SK-N-SH (cell line): ENCODE results near the gene TMCO4.

ENCODE experiments used
- GATA2 ChIP-seq: sonication (generic); formaldehyde crosslinking; IDR thresholded peaks from 2 replicates; pipeline ENCODE4 v1.5.0; 2020; ENCODE audit warnings: mild to moderate bottlenecking, missing genetic modification reagents
- NFIC ChIP-seq: IDR thresholded peaks from 2 replicates; pipeline ENCODE4 v1.4.0; 2012; ENCODE audit warnings: borderline replicate concordance
- POLR2AphosphoS5 ChIP-seq: IDR thresholded peaks from 2 replicates; pipeline ENCODE4 v1.6.1; 2012; ENCODE audit warnings: low read depth, low read length
- RCOR1 ChIP-seq: fragments of 150-350 bp; IDR thresholded peaks from 2 replicates; pipeline ENCODE4 v1.6.1; 2017; ENCODE audit warnings: antibody characterized with exemption, low read length
- RFX5 ChIP-seq: IDR thresholded peaks from 2 replicates; pipeline ENCODE4 v1.6.1; 2012; ENCODE audit warnings: mild to moderate bottlenecking, improper control_type of control experiment, low read length
- SIN3A ChIP-seq: IDR thresholded peaks from 2 replicates; pipeline ENCODE4 v1.6.1; 2012; ENCODE audit warnings: low read depth, mild to moderate bottlenecking, low read length, moderate library complexity, borderline replicate concordance
- SMC3 ChIP-seq: IDR thresholded peaks from 2 replicates; pipeline ENCODE4 v1.6.1; 2012; ENCODE audit warnings: low read depth, low read length, improper control_type of control experiment
- TCF12 ChIP-seq: IDR thresholded peaks from 2 replicates; pipeline ENCODE4 v1.4.0; 2012
- YY1 ChIP-seq: IDR thresholded peaks from 2 replicates; pipeline ENCODE4 v1.4.0; 2012; ENCODE audit warnings: low read depth, mild to moderate bottlenecking
- TF ChIP-seq, protein P1 (sequence below): fragments of 200-600 bp; sonication (generic); IDR thresholded peaks from 2 replicates; pipeline ENCODE4 v1.6.1; 2017; ENCODE audit warnings: antibody characterized with exemption, mild to moderate bottlenecking, moderate library complexity
- TF ChIP-seq, protein P2 (sequence below): IDR thresholded peaks from 2 replicates; pipeline ENCODE4 v1.4.0; 2012; ENCODE audit warnings: low read depth, borderline replicate concordance
- TF ChIP-seq, protein P3 (sequence below): IDR thresholded peaks from 2 replicates; pipeline ENCODE4 v1.6.1; 2012; ENCODE audit warnings: mild to moderate bottlenecking, low read depth, low read length, moderate library complexity

DNA sequence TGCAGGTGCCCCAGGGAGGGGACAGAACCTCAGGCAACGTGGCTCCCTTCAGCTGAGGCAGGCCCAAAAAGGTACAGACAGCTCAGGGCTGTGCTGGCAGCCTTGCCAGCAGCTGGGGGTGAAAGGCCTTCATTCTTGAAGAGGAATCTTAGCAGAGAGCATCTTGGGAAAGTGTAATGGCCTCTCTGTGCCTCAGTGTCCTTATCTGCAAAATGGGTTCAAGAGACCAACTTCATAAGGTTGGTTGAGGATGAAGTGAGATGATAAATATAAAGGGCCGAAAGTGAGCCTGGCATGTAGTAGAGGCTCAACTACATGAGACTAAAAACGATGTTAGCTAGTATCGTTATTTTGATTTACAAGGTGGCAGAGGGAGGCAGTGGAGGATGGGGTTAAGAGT is 26.2 kb downstream of the TMCO4 start:
- TF ChIP-seq, protein P1, sequence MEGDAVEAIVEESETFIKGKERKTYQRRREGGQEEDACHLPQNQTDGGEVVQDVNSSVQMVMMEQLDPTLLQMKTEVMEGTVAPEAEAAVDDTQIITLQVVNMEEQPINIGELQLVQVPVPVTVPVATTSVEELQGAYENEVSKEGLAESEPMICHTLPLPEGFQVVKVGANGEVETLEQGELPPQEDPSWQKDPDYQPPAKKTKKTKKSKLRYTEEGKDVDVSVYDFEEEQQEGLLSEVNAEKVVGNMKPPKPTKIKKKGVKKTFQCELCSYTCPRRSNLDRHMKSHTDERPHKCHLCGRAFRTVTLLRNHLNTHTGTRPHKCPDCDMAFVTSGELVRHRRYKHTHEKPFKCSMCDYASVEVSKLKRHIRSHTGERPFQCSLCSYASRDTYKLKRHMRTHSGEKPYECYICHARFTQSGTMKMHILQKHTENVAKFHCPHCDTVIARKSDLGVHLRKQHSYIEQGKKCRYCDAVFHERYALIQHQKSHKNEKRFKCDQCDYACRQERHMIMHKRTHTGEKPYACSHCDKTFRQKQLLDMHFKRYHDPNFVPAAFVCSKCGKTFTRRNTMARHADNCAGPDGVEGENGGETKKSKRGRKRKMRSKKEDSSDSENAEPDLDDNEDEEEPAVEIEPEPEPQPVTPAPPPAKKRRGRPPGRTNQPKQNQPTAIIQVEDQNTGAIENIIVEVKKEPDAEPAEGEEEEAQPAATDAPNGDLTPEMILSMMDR, result no peak
- TF ChIP-seq NFIC, result no peak
- TF ChIP-seq RFX5, result no peak
- no peak for TF ChIP-seq TCF12
- TF ChIP-seq GATA2, result no peak
- TF ChIP-seq RCOR1, result no peak
- TF ChIP-seq YY1, result no peak
- TF ChIP-seq POLR2AphosphoS5, result no peak
- TF ChIP-seq, protein P2, sequence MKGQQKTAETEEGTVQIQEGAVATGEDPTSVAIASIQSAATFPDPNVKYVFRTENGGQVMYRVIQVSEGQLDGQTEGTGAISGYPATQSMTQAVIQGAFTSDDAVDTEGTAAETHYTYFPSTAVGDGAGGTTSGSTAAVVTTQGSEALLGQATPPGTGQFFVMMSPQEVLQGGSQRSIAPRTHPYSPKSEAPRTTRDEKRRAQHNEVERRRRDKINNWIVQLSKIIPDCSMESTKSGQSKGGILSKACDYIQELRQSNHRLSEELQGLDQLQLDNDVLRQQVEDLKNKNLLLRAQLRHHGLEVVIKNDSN, result no peak
- no peak for TF ChIP-seq SIN3A
- TF ChIP-seq SMC3, result no peak
- TF ChIP-seq, protein P3, sequence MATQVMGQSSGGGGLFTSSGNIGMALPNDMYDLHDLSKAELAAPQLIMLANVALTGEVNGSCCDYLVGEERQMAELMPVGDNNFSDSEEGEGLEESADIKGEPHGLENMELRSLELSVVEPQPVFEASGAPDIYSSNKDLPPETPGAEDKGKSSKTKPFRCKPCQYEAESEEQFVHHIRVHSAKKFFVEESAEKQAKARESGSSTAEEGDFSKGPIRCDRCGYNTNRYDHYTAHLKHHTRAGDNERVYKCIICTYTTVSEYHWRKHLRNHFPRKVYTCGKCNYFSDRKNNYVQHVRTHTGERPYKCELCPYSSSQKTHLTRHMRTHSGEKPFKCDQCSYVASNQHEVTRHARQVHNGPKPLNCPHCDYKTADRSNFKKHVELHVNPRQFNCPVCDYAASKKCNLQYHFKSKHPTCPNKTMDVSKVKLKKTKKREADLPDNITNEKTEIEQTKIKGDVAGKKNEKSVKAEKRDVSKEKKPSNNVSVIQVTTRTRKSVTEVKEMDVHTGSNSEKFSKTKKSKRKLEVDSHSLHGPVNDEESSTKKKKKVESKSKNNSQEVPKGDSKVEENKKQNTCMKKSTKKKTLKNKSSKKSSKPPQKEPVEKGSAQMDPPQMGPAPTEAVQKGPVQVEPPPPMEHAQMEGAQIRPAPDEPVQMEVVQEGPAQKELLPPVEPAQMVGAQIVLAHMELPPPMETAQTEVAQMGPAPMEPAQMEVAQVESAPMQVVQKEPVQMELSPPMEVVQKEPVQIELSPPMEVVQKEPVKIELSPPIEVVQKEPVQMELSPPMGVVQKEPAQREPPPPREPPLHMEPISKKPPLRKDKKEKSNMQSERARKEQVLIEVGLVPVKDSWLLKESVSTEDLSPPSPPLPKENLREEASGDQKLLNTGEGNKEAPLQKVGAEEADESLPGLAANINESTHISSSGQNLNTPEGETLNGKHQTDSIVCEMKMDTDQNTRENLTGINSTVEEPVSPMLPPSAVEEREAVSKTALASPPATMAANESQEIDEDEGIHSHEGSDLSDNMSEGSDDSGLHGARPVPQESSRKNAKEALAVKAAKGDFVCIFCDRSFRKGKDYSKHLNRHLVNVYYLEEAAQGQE, result no peak
